Adrenal gland (tissue), 5 donors: ENCODE measurements around the gene CDC42BPG.

ENCODE experiments used
- POLR2A ChIP-seq, 2 donors: fragments of 450-650 bp; IDR thresholded peaks; one replicate each; pipeline ENCODE4 v1.6.1; 2017; ENCODE audit warnings: antibody characterized with exemption in 2 of 2, mild to moderate bottlenecking in 2 of 2, moderate library complexity in 1 of 2
- TF ChIP-seq, protein P1 (sequence below), 6 experiments: fragments of 450-650 bp in 4 of 6; fragments of 200-600 bp in 2 of 6; sonication (generic) in 1 of 6; IDR thresholded peaks; 1 replicate in 5 of 6; 2 replicates in 1 of 6; pipeline versions ENCODE4 v1.5.1 to v1.8.0; 2016 to 2021; ENCODE audit warnings: antibody characterized with exemption in 6 of 6, mild to moderate bottlenecking in 2 of 6, moderate library complexity in 1 of 6
- donor health status: DM: no; HTN: no; CAD: no.

DNA sequence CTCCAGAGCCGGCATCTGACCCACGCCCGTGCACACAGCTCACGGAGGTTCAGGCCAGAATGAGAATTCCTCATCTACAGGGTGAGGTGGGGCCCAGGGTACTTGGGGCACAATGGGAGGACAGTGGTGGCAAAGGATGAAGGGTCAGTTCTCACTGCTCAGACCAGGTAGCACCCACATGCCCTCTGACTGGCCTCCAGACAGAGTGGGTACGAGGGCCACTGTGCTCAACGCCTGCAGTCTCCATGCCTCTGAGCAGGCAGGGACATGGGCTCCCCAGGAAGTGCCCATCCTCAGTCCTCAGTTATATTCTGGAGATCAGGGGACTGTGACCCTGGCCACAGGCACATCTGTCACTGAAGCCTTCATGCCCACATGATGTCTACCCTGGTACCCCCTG, 13.0 kb upstream of the CDC42BPG start:
- TF ChIP-seq, protein P1, sequence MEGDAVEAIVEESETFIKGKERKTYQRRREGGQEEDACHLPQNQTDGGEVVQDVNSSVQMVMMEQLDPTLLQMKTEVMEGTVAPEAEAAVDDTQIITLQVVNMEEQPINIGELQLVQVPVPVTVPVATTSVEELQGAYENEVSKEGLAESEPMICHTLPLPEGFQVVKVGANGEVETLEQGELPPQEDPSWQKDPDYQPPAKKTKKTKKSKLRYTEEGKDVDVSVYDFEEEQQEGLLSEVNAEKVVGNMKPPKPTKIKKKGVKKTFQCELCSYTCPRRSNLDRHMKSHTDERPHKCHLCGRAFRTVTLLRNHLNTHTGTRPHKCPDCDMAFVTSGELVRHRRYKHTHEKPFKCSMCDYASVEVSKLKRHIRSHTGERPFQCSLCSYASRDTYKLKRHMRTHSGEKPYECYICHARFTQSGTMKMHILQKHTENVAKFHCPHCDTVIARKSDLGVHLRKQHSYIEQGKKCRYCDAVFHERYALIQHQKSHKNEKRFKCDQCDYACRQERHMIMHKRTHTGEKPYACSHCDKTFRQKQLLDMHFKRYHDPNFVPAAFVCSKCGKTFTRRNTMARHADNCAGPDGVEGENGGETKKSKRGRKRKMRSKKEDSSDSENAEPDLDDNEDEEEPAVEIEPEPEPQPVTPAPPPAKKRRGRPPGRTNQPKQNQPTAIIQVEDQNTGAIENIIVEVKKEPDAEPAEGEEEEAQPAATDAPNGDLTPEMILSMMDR (IDR thresholded peaks at IDR 0.05), result no peak
- no peak for TF ChIP-seq POLR2A (IDR thresholded peaks at IDR 0.05)
